ENCODE data around the gene FAM193B.

Gene FAM193B

GRCh38 chr5:177555665-177556064 lies 1.3 kb upstream of the FAM193B start:
- no peak overlapping the region for H3K4me3 ChIP-seq (ENCODE audit: low read depth, low read length)
- no peak for TF ChIP-seq CTCF (IDR thresholded peaks at IDR 0.05; ENCODE audit: low read depth, low read length)

GRCh38 chr5:177555228-177555627 lies 865 bp upstream of the FAM193B start:
- no peak overlapping the region for H3K4me3 ChIP-seq (ENCODE audit: low read depth, low read length)
- no peak for TF ChIP-seq CTCF (IDR thresholded peaks at IDR 0.05; ENCODE audit: low read depth, low read length)

- H3K4me3 ChIP-seq (ENCODE audit: low read depth, low read length), result peak overlapping the region; percentile 92
- no peak for TF ChIP-seq CTCF (IDR thresholded peaks at IDR 0.05; ENCODE audit: low read depth, low read length)
Observed at GRCh38 chr5:177553671-177554429, 513 bp downstream of the FAM193B start.

GRCh38 chr5:177552839-177553455 lies 1.4 kb downstream of the FAM193B start:
- TF ChIP-seq CTCF (IDR thresholded peaks at IDR 0.05; ENCODE audit: low read depth, low read length), result no peak
- H3K4me3 ChIP-seq (ENCODE audit: low read depth, low read length), result peak overlapping the region; percentile 92

GRCh38 chr5:177550122-177550521 lies 4.2 kb downstream of the FAM193B start:
- no peak overlapping the region for H3K4me3 ChIP-seq (ENCODE audit: low read depth, low read length)
- TF ChIP-seq CTCF (IDR thresholded peaks at IDR 0.05; ENCODE audit: low read depth, low read length), result no peak

- H3K4me3 ChIP-seq (ENCODE audit: low read depth, low read length), result no peak overlapping the region
- TF ChIP-seq CTCF (IDR thresholded peaks at IDR 0.05; ENCODE audit: low read depth, low read length), result no peak
Observed at GRCh38 chr5:177548495-177548894, 5.9 kb downstream of the FAM193B start.

- H3K4me3 ChIP-seq (ENCODE audit: low read depth, low read length), result no peak overlapping the region
Observed at GRCh38 chr5:177547736-177548135, 6.6 kb downstream of the FAM193B start.

More at GRCh38 chr5:177547736-177548135, 6.6 kb downstream of the FAM193B start:
- TF ChIP-seq CTCF (IDR thresholded peaks at IDR 0.05; ENCODE audit: low read depth, low read length), result no peak
